ENCODE results near the gene CCP110. TPM values are rescaled to one million over a fixed set of nuclear protein-coding genes. Genes with fewer than 3 reads are reported as not detected.

Gene CCP110
- total RNA-seq, 4 donors from 2014 or later = 8.4 to 21.0 (median 13.5) TPM

GRCh38 chr16:19559242-19559910 is 35.6 kb downstream of the CCP110 start:
- Histone ChIP-seq H3K27ac (no peak overlapping the region), H3K4me1 (peaks cover 21% of the 10 kb centered on the region), H3K27me3 (no peaks in the 10 kb centered on the region), H3K36me3 (peaks cover 3% of the 10 kb centered on the region), H3K4me3 (no peak overlapping the region), H3K9me3 (no peaks in the 10 kb centered on the region)
- TF ChIP-seq POLR2AphosphoS5 (IDR thresholded peaks at IDR 0.05) (no peak), EP300 (IDR thresholded peaks at IDR 0.05) (no peak), POLR2A (IDR thresholded peaks at IDR 0.05) (no peak)
- TF ChIP-seq, protein P1, sequence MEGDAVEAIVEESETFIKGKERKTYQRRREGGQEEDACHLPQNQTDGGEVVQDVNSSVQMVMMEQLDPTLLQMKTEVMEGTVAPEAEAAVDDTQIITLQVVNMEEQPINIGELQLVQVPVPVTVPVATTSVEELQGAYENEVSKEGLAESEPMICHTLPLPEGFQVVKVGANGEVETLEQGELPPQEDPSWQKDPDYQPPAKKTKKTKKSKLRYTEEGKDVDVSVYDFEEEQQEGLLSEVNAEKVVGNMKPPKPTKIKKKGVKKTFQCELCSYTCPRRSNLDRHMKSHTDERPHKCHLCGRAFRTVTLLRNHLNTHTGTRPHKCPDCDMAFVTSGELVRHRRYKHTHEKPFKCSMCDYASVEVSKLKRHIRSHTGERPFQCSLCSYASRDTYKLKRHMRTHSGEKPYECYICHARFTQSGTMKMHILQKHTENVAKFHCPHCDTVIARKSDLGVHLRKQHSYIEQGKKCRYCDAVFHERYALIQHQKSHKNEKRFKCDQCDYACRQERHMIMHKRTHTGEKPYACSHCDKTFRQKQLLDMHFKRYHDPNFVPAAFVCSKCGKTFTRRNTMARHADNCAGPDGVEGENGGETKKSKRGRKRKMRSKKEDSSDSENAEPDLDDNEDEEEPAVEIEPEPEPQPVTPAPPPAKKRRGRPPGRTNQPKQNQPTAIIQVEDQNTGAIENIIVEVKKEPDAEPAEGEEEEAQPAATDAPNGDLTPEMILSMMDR (IDR thresholded peaks at IDR 0.05) = peak; percentile 25 to 35
- WGBS = 79% methylated on average over 10 of the region's 10 CpGs
- no peak for DNase-seq (ENCODE audit: low spot score in 2 of 2)

DNA sequence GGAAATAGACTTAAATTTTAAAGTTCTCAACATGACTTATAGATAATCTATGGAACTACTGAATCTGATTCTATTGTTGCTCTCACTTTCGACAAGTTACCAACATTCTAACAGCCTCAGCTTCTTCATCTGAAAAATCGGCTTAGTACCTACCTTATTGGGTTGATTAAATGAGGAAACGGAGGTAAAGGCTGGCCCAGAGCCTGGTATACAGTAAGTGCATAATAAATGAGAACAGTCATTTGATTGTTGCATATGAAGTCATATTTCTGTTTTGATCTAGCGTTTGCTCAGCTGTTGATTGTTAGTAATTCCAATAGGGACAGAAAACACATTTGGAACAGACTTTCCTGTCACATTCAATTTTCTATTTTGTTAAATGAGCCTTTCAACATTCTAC is 36.3 kb downstream of the CCP110 start:
- Histone ChIP-seq H3K4me3 (no peak overlapping the region), H3K27me3 (no peaks in the 10 kb centered on the region), H3K9me3 (no peaks in the 10 kb centered on the region), H3K36me3 (peaks cover 8% of the 10 kb centered on the region), H3K27ac (no peak overlapping the region), H3K4me1 (peaks cover 15% of the 10 kb centered on the region)
- WGBS = 88% methylated on average over 4 of the region's 4 CpGs
- TF ChIP-seq POLR2A (IDR thresholded peaks at IDR 0.05) (no peak), POLR2AphosphoS5 (IDR thresholded peaks at IDR 0.05) (no peak), EP300 (IDR thresholded peaks at IDR 0.05) (no peak)
- TF ChIP-seq, protein P1 (IDR thresholded peaks at IDR 0.05) = no peak
- no peak for DNase-seq (ENCODE audit: low spot score in 2 of 2)

- no peaks in the 10 kb centered on the region for H3K9me3 ChIP-seq
- WGBS = 94% methylated on average over 4 of the region's 4 CpGs
- H3K27ac ChIP-seq = no peak overlapping the region
- no peak for DNase-seq (ENCODE audit: low spot score in 2 of 2)
- peaks cover 39% of the 10 kb centered on the region for H3K36me3 ChIP-seq
- no peaks in the 10 kb centered on the region for H3K4me1 ChIP-seq
- no peak for TF ChIP-seq POLR2A (IDR thresholded peaks at IDR 0.05)
- no peak for TF ChIP-seq POLR2AphosphoS5 (IDR thresholded peaks at IDR 0.05)
- TF ChIP-seq, protein P1 (IDR thresholded peaks at IDR 0.05) = no peak
- TF ChIP-seq EP300 (IDR thresholded peaks at IDR 0.05) = no peak
- H3K27me3 ChIP-seq = no peaks in the 10 kb centered on the region
- H3K4me3 ChIP-seq = no peak overlapping the region
Observed at GRCh38 chr16:19563377-19563776, 39.6 kb downstream of the CCP110 start.

DNA sequence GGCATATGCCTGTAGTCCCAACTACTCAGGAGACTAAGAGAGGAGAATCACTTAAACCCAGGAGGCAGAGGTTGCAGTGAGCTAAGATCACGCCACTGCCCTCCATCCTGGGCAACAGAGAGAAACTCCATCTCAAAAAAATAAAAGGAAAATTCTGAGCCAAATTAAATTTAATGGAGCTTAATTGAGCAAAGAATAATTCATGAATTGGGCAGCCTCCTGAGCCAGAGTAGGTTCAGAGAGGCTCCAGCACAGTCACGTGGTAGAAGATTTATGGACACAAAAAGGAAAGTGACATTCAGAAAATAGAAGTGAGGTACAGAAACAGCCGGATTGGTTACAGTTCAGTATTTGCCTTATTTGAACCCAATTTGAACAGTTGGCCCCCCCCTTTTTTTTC is 42.6 kb downstream of the CCP110 start:
- H3K36me3 ChIP-seq = peaks cover 69% of the 10 kb centered on the region
- 89% methylated on average over 3 of the region's 3 CpGs for WGBS
- no peak for DNase-seq (ENCODE audit: low spot score in 2 of 2)

GRCh38 chr16:19567560-19567959 is 43.8 kb downstream of the CCP110 start:
- Histone ChIP-seq H3K9me3 (no peaks in the 10 kb centered on the region), H3K27ac (no peak overlapping the region), H3K36me3 (peaks cover 81% of the 10 kb centered on the region), H3K4me3 (no peak overlapping the region), H3K27me3 (no peaks in the 10 kb centered on the region), H3K4me1 (no peaks in the 10 kb centered on the region)
- no peak for DNase-seq (ENCODE audit: low spot score in 2 of 2)
- TF ChIP-seq, protein P1 (IDR thresholded peaks at IDR 0.05) = no peak
- TF ChIP-seq POLR2AphosphoS5 (IDR thresholded peaks at IDR 0.05) (no peak), POLR2A (IDR thresholded peaks at IDR 0.05) (no peak)
- WGBS = 95% methylated on average over 8 of the region's 8 CpGs

More for the DNA sequence above, 42.6 kb downstream of the CCP110 start:
- Histone ChIP-seq H3K4me3 (no peak overlapping the region), H3K27me3 (no peaks in the 10 kb centered on the region), H3K9me3 (no peaks in the 10 kb centered on the region), H3K27ac (no peak overlapping the region), H3K4me1 (no peaks in the 10 kb centered on the region)
- TF ChIP-seq POLR2AphosphoS5 (IDR thresholded peaks at IDR 0.05) = no peak
- no peak for TF ChIP-seq POLR2A (IDR thresholded peaks at IDR 0.05)
- TF ChIP-seq EP300 (IDR thresholded peaks at IDR 0.05) = no peak
- TF ChIP-seq, protein P1 (IDR thresholded peaks at IDR 0.05) = no peak

Measured in suprapubic skin (tissue), 4 donors.